K562 (cell line): ENCODE measurements around the gene DDX41.

ENCODE experiments used
- HNRNPLL ChIP-seq: fragments of 200-400 bp; formaldehyde crosslinking; IDR thresholded peaks from 2 replicates; pipeline ENCODE4 v1.6.1; 2017; ENCODE audit warnings: low read length, low read depth, mild to moderate bottlenecking; ENCODE audit not compliant: poor library complexity, severe bottlenecking
- MYNN ChIP-seq, 2 experiments: sonication (generic); formaldehyde crosslinking in 1 of 2; IDR thresholded peaks; 2 replicates each; pipeline versions ENCODE4 v1.5.0 to v1.6.1; 2016 to 2020; ENCODE audit warnings: antibody characterized with exemption in 1 of 2, missing genetic modification reagents in 1 of 2
- POLR2A ChIP-seq: fragments of 450-650 bp; conservative IDR thresholded peaks from 2 replicates; pipeline ENCODE4 v1.6.1; 2016
- RAD51 ChIP-seq: fragments of 450-650 bp; IDR thresholded peaks from 2 replicates; pipeline ENCODE4 v1.7.1; 2016; ENCODE audit warnings: low read depth, mild to moderate bottlenecking, borderline replicate concordance
- ZBTB33 ChIP-seq: sonication (generic); formaldehyde crosslinking; IDR thresholded peaks from 2 replicates; pipeline ENCODE4 v1.8.1; 2023; ENCODE audit warnings: mild to moderate bottlenecking, missing genetic modification reagents
- ZNF785 ChIP-seq: fragments of 250-450 bp; sonication (Bioruptor Pico); IDR thresholded peaks from 2 replicates; pipeline ENCODE4 v1.4.0; 2020; ENCODE audit warnings: mild to moderate bottlenecking

GRCh38 chr5:177516601-177517568 lies at the start of gene DDX41:
- TF ChIP-seq POLR2A (peak; percentile 94), RAD51 (no peak; the same call in 1 of the 2 replicates), ZNF785 (CRISPR knock-in tag) (no peak), ZBTB33 (CRISPR knock-in tag) (no peak), HNRNPLL (peak; percentile 74), MYNN (IDR thresholded peaks at IDR 0.05) (peak; percentile 78; the same call in 1 of the 2 replicates), MYNN (CRISPR knock-in tag; IDR thresholded peaks at IDR 0.05) (no peak)
